WERI-Rb-1 (cell line): ENCODE data around the gene CHAD.
A peak's percentile ranks its signal among the peaks of the same experiment; 100 is the strongest.

Experiments
- DNase-seq: peaks from one replicate; pipeline ENCODE4 v3.0.0-alpha.2; 2020
- H3K27ac ChIP-seq: fragments of 250-450 bp; sonication (Bioruptor Pico); 2 replicates; pipeline ENCODE4 v1.5.1; 2020; ENCODE audit warnings: mild to moderate bottlenecking, moderate library complexity
- H3K27me3 ChIP-seq: fragments of 250-450 bp; sonication (Bioruptor Pico); 2 replicates; pipeline ENCODE4 v1.5.1; 2021; ENCODE audit warnings: mild to moderate bottlenecking, low read depth, moderate library complexity; ENCODE audit not compliant: insufficient read depth, severe bottlenecking
- H3K36me3 ChIP-seq: fragments of 250-450 bp; sonication (Bioruptor Pico); 2 replicates; pipeline ENCODE4 v1.5.1; 2020; ENCODE audit warnings: mild to moderate bottlenecking, moderate library complexity
- H3K4me3 ChIP-seq: 2 replicates; pipeline ENCODE4 v1.5.1; 2011; ENCODE audit warnings: low read depth, mild to moderate bottlenecking, control low read depth, low read length
- H3K9me3 ChIP-seq: fragments of 250-450 bp; sonication (Bioruptor Pico); 2 replicates; pipeline ENCODE4 v1.5.1; 2021; ENCODE audit warnings: mild to moderate bottlenecking, moderate library complexity; ENCODE audit not compliant: severe bottlenecking
- TF ChIP-seq, protein P1 (sequence below): IDR thresholded peaks from 2 replicates; pipeline ENCODE4 v1.5.1; 2011; ENCODE audit warnings: low read depth, mild to moderate bottlenecking, control low read depth, inconsistent platforms, low read length

CHAD gene

DNA sequence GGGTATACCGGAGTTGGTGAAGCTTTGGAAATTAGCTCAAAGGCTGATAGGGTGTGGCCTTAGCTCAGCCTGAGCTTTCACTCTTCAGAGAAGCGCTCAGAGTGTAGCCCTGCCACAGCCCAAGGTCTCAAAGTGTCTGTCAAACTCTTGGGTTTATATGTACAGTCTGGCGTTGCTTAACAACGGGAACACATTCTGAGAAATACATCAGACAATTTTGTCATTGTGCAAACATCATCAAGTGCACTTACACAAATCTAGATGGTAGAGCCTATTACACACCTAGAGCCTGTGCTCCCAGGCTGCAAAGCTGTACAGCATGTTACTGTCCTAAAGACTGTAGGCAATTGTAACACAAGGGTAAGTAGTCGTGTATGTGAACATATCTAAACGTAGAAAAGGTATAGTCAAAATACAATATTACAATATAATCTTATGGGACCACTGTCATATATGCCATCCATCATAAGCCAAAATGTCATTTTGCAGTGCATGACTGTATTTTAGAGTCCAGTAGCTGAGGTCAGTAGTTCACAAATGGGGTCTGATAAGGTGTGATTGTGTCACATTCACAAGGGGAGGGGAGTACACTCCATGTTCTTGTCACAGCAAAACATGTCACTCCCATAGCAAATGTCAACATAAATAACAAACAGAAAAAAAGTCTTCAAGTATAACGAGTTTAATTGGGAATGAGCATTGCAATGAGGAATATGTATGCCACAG is 20.6 kb downstream of the CHAD start:
- Histone ChIP-seq H3K9me3 (no peaks in the 10 kb centered on the region), H3K27ac (no peak overlapping the region), H3K27me3 (no peaks in the 10 kb centered on the region), H3K36me3 (no peaks in the 10 kb centered on the region; the same call in none of the 2 replicates), H3K4me3 (no peak overlapping the region)
- TF ChIP-seq, protein P1, sequence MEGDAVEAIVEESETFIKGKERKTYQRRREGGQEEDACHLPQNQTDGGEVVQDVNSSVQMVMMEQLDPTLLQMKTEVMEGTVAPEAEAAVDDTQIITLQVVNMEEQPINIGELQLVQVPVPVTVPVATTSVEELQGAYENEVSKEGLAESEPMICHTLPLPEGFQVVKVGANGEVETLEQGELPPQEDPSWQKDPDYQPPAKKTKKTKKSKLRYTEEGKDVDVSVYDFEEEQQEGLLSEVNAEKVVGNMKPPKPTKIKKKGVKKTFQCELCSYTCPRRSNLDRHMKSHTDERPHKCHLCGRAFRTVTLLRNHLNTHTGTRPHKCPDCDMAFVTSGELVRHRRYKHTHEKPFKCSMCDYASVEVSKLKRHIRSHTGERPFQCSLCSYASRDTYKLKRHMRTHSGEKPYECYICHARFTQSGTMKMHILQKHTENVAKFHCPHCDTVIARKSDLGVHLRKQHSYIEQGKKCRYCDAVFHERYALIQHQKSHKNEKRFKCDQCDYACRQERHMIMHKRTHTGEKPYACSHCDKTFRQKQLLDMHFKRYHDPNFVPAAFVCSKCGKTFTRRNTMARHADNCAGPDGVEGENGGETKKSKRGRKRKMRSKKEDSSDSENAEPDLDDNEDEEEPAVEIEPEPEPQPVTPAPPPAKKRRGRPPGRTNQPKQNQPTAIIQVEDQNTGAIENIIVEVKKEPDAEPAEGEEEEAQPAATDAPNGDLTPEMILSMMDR = no peak
- no peak for DNase-seq

- Histone ChIP-seq H3K27ac (no peak overlapping the region), H3K36me3 (no peaks in the 10 kb centered on the region; the same call in none of the 2 replicates), H3K27me3 (no peaks in the 10 kb centered on the region), H3K4me3 (no peak overlapping the region), H3K9me3 (no peaks in the 10 kb centered on the region)
- TF ChIP-seq, protein P1 = no peak
- DNase-seq = no peak
These were observed 22.9 kb downstream of the CHAD start for GRCh38 chr17:50445730-50446325.

DNA sequence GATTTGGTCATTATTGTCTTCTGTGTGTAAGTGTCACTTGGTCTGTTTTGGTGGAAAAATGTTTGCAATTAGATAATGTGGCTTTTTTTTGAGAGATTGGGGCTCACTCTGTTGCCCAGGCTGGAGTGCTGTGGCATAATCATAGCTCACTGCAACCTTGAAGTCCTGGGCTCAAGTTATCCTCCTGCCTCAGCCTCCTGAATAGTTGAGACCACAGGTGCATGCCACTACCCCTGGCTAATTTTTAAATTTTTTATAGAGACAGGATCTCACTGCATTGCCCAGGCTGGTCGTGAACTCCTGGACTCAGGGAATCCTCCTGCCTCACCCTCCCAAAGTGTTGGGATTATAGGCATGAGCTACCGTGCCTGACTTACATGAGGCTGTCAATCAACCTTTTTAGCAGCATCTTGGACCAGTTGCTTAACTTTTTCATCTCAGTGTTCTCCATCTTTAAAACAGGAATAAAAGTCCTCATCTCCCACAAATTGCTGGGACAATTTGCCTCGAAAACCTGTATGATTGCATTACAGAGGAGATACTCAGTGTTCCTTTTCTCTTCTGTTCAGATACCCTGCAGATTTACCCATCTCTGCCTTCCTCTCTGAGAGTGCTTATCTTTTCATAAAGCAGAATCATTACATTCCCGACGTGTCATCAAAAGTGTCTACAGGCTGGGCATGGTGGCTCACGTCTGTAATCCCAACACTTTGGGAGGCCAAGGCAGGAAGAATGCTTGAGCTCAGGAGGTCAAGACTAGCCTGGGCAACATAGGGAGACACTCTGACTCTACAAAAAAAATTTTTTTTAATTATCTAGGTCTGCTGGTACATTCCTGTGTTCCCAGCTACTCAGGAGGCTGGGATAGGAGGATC is 23.6 kb downstream of the CHAD start:
- H3K36me3 ChIP-seq = no peaks in the 10 kb centered on the region; the same call in none of the 2 replicates
- TF ChIP-seq, protein P1 = no peak
- no peaks in the 10 kb centered on the region for H3K9me3 ChIP-seq
- no peak overlapping the region for H3K4me3 ChIP-seq
- H3K27ac ChIP-seq = no peak overlapping the region
- no peak for DNase-seq
- H3K27me3 ChIP-seq = no peaks in the 10 kb centered on the region

- DNase-seq = peak; percentile 40
- peak overlapping the region; percentile 32 for H3K27ac ChIP-seq
- no peaks in the 10 kb centered on the region for H3K9me3 ChIP-seq
- no peaks in the 10 kb centered on the region for H3K27me3 ChIP-seq
- TF ChIP-seq, protein P1 = no peak
- no peaks in the 10 kb centered on the region; the same call in 1 of the 2 replicates for H3K36me3 ChIP-seq
- H3K4me3 ChIP-seq = no peak overlapping the region
These were observed 25.1 kb downstream of the CHAD start for GRCh38 chr17:50443505-50443974.

DNA sequence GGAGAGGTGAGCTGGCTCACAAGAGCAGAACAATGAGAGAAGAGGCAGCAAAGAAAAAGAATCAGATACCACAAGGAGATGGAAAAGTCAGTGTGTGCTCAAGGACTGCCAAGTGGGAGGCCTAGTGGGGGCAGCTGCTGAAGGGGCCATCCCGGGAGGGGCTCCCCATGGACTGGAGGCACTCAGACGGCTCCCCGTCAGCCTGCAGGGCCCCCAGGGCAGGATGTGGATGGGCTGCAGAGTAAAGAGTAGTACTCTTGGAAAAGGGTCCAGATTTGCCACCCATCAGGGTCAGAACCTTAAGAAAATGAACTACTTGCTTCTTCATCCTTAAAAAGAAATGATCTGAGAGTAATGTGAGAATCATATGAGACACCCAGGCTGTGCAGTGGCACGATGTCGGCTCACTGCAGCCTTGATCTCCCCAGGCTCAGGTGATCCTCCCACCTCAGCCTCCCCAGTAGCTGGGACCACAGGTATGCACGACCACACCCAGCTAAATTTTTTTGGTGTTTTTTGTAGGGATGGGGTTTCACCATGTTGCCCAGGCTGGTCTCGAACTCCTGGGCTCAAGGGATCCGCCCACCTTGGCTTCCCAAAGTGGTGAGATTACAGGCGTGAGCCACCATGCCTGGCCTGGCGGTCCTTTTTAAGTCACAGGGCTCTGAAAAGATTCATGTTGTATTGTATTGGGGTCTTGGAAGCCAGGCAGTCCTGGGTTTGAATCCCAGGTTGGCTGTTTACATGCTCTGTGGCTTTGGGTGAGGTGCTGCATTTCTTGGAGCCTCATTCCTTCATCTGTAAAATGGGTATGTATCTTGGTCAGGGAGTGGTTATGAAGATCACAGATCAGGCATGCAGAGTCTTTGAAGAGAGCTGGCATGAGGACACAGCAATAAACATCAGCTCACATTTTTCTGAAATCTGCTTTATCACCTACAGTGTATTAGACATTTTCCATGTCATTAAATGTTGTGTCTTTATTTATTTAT is 27.5 kb downstream of the CHAD start:
- Histone ChIP-seq H3K36me3 (no peaks in the 10 kb centered on the region), H3K9me3 (no peaks in the 10 kb centered on the region), H3K4me3 (no peak overlapping the region), H3K27me3 (no peaks in the 10 kb centered on the region), H3K27ac (no peak overlapping the region)
- TF ChIP-seq, protein P1 = no peak
- no peak for DNase-seq
